HEK293T (cell line): ENCODE results near the gene CHPF2.

Experiments used
- ARNT ChIP-seq: fragments of 450-650 bp; IDR thresholded peaks from 2 replicates; pipeline ENCODE4 v1.6.1; 2017; ENCODE audit warnings: mild to moderate bottlenecking
- BHLHE40 ChIP-seq: fragments of 450-650 bp; IDR thresholded peaks from 2 replicates; pipeline ENCODE4 v1.6.1; 2016; ENCODE audit warnings: mild to moderate bottlenecking, moderate library complexity, borderline replicate concordance
- CTBP1 ChIP-seq: fragments of 450-650 bp; IDR thresholded peaks from 2 replicates; pipeline ENCODE4 v1.6.1; 2016; ENCODE audit warnings: borderline replicate concordance
- FOXA1 ChIP-seq: fragments of 450-650 bp; IDR thresholded peaks from 2 replicates; pipeline ENCODE4 v1.6.1; 2016; ENCODE audit warnings: mild to moderate bottlenecking
- FOXK2 ChIP-seq: fragments of 450-650 bp; IDR thresholded peaks from 2 replicates; pipeline ENCODE4 v1.6.1; 2016; ENCODE audit warnings: mild to moderate bottlenecking
- FOXM1 ChIP-seq: fragments of 450-650 bp; IDR thresholded peaks from 2 replicates; pipeline ENCODE4 v1.6.1; 2017; ENCODE audit warnings: mild to moderate bottlenecking, borderline replicate concordance
- LEF1 ChIP-seq: fragments of 450-650 bp; IDR thresholded peaks from 2 replicates; pipeline ENCODE4 v1.6.1; 2017; ENCODE audit warnings: mild to moderate bottlenecking, borderline replicate concordance
- SP1 ChIP-seq: fragments of 450-650 bp; IDR thresholded peaks from 2 replicates; pipeline ENCODE4 v1.6.1; 2017
- SUZ12 ChIP-seq: fragments of 450-650 bp; IDR thresholded peaks from 2 replicates; pipeline ENCODE4 v1.6.1; 2016; ENCODE audit warnings: mild to moderate bottlenecking
- TARDBP ChIP-seq: fragments of 450-650 bp; IDR thresholded peaks from 2 replicates; pipeline ENCODE4 v1.6.1; 2016

- no peak for TF ChIP-seq LEF1
- TF ChIP-seq FOXA1 = no peak
- no peak for TF ChIP-seq FOXK2
- TF ChIP-seq FOXM1 = no peak
- no peak for TF ChIP-seq TARDBP
- TF ChIP-seq SP1 = no peak
- TF ChIP-seq ARNT = no peak
- no peak for TF ChIP-seq CTBP1
- TF ChIP-seq SUZ12 = no peak
- TF ChIP-seq BHLHE40 = no peak
Observed at GRCh38 chr7:151237244-151238189, 5.2 kb downstream of the CHPF2 start.
